ENCODE data around the gene EHD2.

Gene EHD2

DNA sequence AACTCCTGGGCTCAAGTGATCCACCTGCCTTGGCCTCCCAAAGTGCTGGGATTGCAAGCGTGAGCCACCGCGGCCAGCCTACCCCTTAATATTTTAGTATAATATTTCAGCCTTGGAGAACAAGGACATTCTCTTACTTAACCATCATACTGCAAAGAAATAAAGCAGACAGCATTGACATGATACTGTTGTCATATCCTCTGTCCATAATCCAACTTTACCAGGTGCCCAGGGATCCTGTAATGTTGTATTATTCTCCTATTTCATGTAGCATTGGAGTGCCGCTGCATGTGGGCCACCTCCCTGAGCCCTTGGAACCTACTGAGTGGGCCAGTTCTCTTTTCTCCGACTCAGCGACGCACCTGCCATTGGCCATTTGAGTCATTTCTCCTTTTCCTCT is 21.4 kb upstream of the EHD2 start:
- no peak for DNase-seq (ENCODE audit: low read depth)
- H3K4me3 ChIP-seq (replicated peaks; ENCODE audit: low read depth, low read length), result no peak overlapping the region
- TF ChIP-seq, protein P1, sequence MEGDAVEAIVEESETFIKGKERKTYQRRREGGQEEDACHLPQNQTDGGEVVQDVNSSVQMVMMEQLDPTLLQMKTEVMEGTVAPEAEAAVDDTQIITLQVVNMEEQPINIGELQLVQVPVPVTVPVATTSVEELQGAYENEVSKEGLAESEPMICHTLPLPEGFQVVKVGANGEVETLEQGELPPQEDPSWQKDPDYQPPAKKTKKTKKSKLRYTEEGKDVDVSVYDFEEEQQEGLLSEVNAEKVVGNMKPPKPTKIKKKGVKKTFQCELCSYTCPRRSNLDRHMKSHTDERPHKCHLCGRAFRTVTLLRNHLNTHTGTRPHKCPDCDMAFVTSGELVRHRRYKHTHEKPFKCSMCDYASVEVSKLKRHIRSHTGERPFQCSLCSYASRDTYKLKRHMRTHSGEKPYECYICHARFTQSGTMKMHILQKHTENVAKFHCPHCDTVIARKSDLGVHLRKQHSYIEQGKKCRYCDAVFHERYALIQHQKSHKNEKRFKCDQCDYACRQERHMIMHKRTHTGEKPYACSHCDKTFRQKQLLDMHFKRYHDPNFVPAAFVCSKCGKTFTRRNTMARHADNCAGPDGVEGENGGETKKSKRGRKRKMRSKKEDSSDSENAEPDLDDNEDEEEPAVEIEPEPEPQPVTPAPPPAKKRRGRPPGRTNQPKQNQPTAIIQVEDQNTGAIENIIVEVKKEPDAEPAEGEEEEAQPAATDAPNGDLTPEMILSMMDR (IDR thresholded peaks at IDR 0.05; ENCODE audit: low read length, missing control alignments), result no peak

DNA sequence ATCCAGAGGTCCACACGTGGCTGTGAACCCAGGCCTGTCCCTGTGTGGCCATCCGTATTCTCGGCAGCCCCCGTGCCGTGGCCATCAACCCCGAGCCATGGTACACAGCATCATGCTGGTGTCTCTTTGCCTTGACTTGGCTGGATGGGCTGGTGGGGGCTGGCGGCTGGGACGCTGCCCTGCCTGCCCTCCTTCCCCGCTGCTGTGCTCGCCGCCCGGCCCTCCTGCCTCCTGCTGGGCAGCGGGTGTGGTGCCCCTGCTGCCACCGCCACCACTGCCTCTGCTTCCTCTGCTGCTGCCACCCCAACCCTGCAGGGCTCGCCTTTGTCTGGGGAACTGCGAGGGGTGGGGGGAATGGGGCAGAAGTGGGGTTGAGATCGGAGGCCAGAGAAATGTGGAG is 19.7 kb upstream of the EHD2 start:
- TF ChIP-seq, protein P1 (IDR thresholded peaks at IDR 0.05; ENCODE audit: low read length, missing control alignments), result no peak
- no peak for DNase-seq (ENCODE audit: low read depth)
- H3K4me3 ChIP-seq (replicated peaks; ENCODE audit: low read depth, low read length), result no peak overlapping the region

DNA sequence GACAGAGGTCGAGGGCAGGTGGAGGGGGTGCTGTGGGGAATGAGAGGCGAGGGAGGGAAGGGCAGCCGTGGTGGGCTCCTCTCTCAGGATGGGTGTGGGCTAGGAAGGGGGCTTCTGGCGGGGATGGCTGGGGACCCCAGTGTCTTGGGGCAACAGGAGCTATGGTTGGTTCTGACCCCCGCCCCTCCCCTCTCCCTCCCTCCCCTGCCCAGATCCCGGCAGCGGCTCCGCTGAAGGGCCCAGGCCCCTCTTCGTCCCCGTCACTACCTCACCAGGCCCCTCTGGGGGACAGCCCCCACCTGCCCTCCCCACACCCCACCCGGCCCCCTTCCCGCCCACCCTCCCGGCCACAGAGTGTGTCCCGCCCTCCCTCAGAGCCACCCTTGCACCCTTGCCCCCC is 19.3 kb upstream of the EHD2 start:
- no peak for DNase-seq (ENCODE audit: low read depth)
- no peak overlapping the region for H3K4me3 ChIP-seq (replicated peaks; ENCODE audit: low read depth, low read length)
- TF ChIP-seq, protein P1 (IDR thresholded peaks at IDR 0.05; ENCODE audit: low read length, missing control alignments), result no peak

DNA sequence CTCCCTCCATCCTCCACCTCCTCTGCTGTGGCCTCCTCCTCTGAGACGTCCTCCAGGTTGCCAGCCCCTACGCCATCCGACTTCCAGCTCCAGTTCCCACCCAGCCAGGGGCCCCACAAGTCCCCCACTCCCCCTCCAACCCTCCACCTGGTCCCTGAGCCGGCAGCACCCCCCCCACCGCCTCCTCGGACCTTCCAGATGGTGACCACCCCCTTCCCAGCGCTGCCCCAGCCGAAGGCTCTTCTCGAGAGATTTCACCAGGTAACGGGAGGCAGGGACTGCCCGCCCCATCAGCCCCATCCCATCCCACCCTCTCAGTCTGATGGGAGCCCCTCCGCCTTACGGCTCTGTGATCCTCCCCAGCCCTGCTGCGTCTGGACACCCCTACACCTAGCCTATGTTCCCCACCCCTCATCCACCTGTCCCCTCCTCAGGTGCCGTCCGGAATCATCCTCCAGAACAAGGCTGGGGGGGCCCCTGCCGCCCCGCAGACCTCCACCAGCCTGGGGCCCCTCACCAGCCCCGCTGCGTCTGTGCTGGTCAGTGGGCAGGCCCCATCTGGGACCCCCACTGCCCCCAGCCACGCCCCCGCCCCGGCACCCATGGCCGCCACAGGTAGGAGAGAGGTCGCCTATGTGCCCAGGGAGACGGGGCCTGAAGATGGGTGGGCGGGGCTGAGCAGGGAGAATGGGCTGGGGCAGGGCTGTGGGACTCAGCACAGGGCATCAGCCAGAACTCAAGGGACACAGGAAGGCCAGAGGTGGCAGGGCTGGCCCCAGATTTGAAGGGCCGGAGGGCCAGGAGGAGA is 18.6 kb upstream of the EHD2 start:
- TF ChIP-seq, protein P1 (IDR thresholded peaks at IDR 0.05; ENCODE audit: low read length, missing control alignments), result no peak
- no peak for DNase-seq (ENCODE audit: low read depth)
- no peak overlapping the region for H3K4me3 ChIP-seq (replicated peaks; ENCODE audit: low read depth, low read length)

DNA sequence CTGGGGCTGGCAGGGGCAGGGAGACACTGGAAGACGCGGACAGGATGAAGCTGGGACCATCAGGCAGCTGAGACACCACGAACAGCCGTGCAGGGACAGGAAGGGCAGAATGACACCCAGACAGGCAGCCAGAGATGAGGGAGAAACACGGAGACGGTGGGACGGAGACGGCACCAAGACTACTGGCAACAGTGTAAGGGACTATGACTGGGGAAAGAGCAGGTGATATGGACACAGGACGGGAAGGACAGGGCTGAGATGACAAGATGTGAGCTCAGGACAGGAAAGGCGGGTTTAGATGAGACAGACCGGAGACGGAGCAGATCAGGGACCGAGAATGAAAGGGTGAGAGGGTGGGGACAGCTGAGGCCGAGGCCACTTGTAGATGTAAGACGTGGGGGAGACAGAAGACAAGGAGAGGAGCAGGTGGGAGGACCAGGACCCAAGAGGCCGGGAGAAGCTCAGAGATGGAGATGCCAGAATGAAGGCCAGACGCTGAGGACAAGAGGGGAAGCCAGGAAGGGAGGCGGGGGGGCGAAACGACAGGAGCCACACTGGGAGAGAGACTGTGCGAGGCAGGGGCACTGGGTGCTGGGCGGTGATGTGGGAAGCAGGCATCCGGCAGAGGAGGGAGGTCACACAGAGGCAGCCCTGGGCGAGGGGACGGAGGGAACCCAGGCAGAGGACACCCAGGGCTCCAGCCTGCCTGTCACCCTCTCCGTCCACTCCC is 17.5 kb upstream of the EHD2 start:
- TF ChIP-seq, protein P1 (IDR thresholded peaks at IDR 0.05; ENCODE audit: low read length, missing control alignments), result no peak
- no peak overlapping the region for H3K4me3 ChIP-seq (replicated peaks; ENCODE audit: low read depth, low read length)
- no peak for DNase-seq (ENCODE audit: low read depth)

DNA sequence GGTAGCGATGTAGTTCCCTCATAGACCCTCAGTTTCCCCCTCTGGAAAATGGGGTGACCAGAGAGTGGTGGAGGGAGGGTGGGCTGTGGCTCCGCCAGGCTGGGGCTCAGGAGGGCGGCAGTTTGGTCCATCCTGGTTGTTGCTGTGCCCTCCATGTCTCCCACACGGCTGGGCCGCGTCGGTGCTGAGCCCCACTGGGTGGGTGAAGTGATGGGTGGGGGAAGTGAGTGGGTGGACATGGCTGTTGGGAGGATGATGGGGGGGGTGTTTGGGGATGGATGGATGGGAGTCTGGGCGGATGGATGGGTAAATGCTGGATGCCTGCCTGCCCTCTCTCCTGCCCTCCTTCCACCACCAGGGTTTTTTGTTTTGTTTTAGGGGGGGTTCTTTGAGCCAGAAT is 16.6 kb upstream of the EHD2 start:
- H3K4me3 ChIP-seq (replicated peaks; ENCODE audit: low read depth, low read length), result no peak overlapping the region
- no peak for DNase-seq (ENCODE audit: low read depth)
- TF ChIP-seq, protein P1 (IDR thresholded peaks at IDR 0.05; ENCODE audit: low read length, missing control alignments), result no peak

All from fibroblast of pulmonary artery (primary cell).